GM06990 (cell line): Measurements from ENCODE around the gene MTSS2.

Source experiments
- DNase-seq: peaks from one replicate; pipeline ENCODE4 v3.0.0-alpha.2; 2011; ENCODE audit not compliant: insufficient read length; ENCODE audit errors: extremely low read depth
- H3K27me3 ChIP-seq: replicated peaks from 2 replicates; pipeline ENCODE4 v1.6.0; 2011; ENCODE audit warnings: low read length; ENCODE audit not compliant: control insufficient read depth, insufficient read depth
- H3K36me3 ChIP-seq: 2 replicates; pipeline ENCODE4 v1.5.1; 2011; ENCODE audit warnings: low read length; ENCODE audit not compliant: control insufficient read depth, insufficient read depth
- H3K4me3 ChIP-seq: replicated peaks from 2 replicates; pipeline ENCODE4 v1.5.1; 2011; ENCODE audit warnings: low read depth, mild to moderate bottlenecking, control low read depth, low read length
- CTCF ChIP-seq: IDR thresholded peaks from 2 replicates; pipeline ENCODE4 v1.5.1; 2011; ENCODE audit warnings: low read length, control low read depth, mild to moderate bottlenecking, inconsistent platforms; ENCODE audit not compliant: insufficient read depth, poor library complexity, severe bottlenecking

The MTSS2 gene

GRCh38 chr16:70660672-70661350 lies 25.0 kb downstream of the MTSS2 start:
- no peak overlapping the region for H3K4me3 ChIP-seq
- TF ChIP-seq CTCF = no peak
- no peaks in the 10 kb centered on the region for H3K36me3 ChIP-seq
- DNase-seq = no peak
- H3K27me3 ChIP-seq = no peaks in the 10 kb centered on the region

GRCh38 chr16:70659953-70660671 lies 25.7 kb downstream of the MTSS2 start:
- TF ChIP-seq CTCF = no peak
- H3K27me3 ChIP-seq = no peaks in the 10 kb centered on the region
- H3K36me3 ChIP-seq = no peaks in the 10 kb centered on the region
- H3K4me3 ChIP-seq = no peak overlapping the region
- no peak for DNase-seq

- no peak for TF ChIP-seq CTCF
- H3K4me3 ChIP-seq = no peak overlapping the region
- no peak for DNase-seq
- H3K36me3 ChIP-seq = no peaks in the 10 kb centered on the region
- no peaks in the 10 kb centered on the region for H3K27me3 ChIP-seq
Observed at GRCh38 chr16:70659546-70659945, 26.3 kb downstream of the MTSS2 start.

GRCh38 chr16:70658921-70659320 lies 26.9 kb downstream of the MTSS2 start:
- TF ChIP-seq CTCF = no peak
- Histone ChIP-seq H3K4me3 (no peak overlapping the region), H3K27me3 (no peaks in the 10 kb centered on the region; the same call in 1 of the 2 replicates), H3K36me3 (no peaks in the 10 kb centered on the region)
- DNase-seq = no peak

- no peaks in the 10 kb centered on the region; the same call in 1 of the 2 replicates for H3K27me3 ChIP-seq
- no peak for DNase-seq
- H3K4me3 ChIP-seq = no peak overlapping the region
- TF ChIP-seq CTCF = no peak
- no peaks in the 10 kb centered on the region for H3K36me3 ChIP-seq
Observed at GRCh38 chr16:70657956-70658355, 27.9 kb downstream of the MTSS2 start.
